MCF 10A (cell line): ENCODE results near the gene IDH3B. TPM values are rescaled to one million over a fixed set of nuclear protein-coding genes. Genes with fewer than 3 reads are reported as not detected.
A peak's percentile ranks its signal among the peaks of the same experiment; 100 is the strongest.

Source experiments
- BruUV-seq: library from RNA; stranded (reverse); fragments of 400-500 nt; replicated peaks from 2 replicates; lab custom pipeline; 2021; lab: Mats Ljungman, UMichigan
- CTCF ChIA-PET: fragments of 300-600 bp; sonication (Branson Sonifier 250); formaldehyde crosslinking; extraction: SDS; loops from one replicate; lab custom pipeline; 2021; ENCODE audit warnings: antibody characterized with exemption, inconsistent platforms; lab: Yijun Ruan, JAX
- POLR2A ChIA-PET: fragments of 300-600, 350-650 bp; sonication (Branson Sonifier 250); formaldehyde crosslinking; extraction: SDS; loops from one replicate; lab custom pipeline; 2020; ENCODE audit warnings: antibody characterized with exemption, inconsistent platforms; lab: Yijun Ruan, JAX
- DNase-seq: peaks from one replicate; pipeline ENCODE4 v3.0.0-alpha.2; 2018; ENCODE audit not compliant: unreplicated experiment
- H3K27ac Mint-ChIP-seq: one replicate; pipeline ENCODE4 v1.8.0; 2022; ENCODE audit warnings: mild to moderate bottlenecking, low read depth, mixed read lengths; ENCODE audit not compliant: unreplicated experiment
- H3K27me3 Mint-ChIP-seq: one replicate; pipeline ENCODE4 v1.8.0; 2022; ENCODE audit warnings: mixed read lengths; ENCODE audit not compliant: insufficient read depth, unreplicated experiment
- H3K36me3 Mint-ChIP-seq: one replicate; pipeline ENCODE4 v1.8.0; 2022; ENCODE audit warnings: mild to moderate bottlenecking, moderate library complexity, mixed read lengths; ENCODE audit not compliant: insufficient read depth, unreplicated experiment
- H3K4me1 Mint-ChIP-seq: one replicate; pipeline ENCODE4 v1.8.0; 2022; ENCODE audit warnings: mixed read lengths; ENCODE audit not compliant: insufficient read depth, unreplicated experiment
- H3K4me3 Mint-ChIP-seq: one replicate; pipeline ENCODE4 v1.8.0; 2022; ENCODE audit warnings: mild to moderate bottlenecking, moderate library complexity, mixed read lengths; ENCODE audit not compliant: unreplicated experiment
- H3K9me3 Mint-ChIP-seq: one replicate; pipeline ENCODE4 v1.8.0; 2022; ENCODE audit warnings: mixed read lengths; ENCODE audit not compliant: unreplicated experiment
- intact Hi-C: fragments of 100-400 bp; cut with micrococcal nuclease; formaldehyde crosslinking; loops from 2 replicates; pipeline ENCODE4 v1.14.1; 2022
- total RNA-seq: library from RNA; stranded (reverse); gene quantifications from 2 replicates; pipeline ENCODE4 v1.2.3, GENCODE V29; 2022
- TF ChIP-seq, protein P1 (sequence below): fragments of 200-600 bp; IDR thresholded peaks from one replicate; pipeline ENCODE4 v1.8.0; 2022; ENCODE audit warnings: antibody characterized with exemption, mild to moderate bottlenecking; ENCODE audit not compliant: unreplicated experiment

The IDH3B gene
- total RNA-seq, 1 experiment from 2014 or later, result 102 TPM

DNA sequence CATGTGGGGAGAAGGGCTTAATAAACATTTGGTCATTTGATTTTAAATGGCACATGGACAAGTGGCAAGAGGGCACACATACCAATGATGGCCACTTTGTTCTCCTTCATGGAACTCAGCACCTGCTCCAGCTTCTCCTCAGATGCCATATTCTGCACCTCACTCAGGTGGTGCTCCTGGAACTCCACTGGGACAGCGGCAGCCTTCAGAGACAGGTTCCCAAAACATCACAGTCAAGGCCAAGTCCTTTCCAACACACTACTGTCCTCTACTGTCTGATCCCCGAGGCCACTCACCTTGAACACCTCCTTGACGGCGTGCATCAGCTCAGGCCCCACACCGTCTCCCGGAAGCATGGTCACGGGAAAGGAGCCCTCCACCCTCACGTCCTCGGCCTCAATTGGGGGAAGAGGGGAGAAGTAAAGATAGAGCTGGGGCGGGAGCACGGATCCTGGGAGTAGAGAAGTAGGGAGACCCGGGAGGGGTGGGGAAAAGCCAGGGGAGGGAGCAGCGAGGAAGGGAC is 591 bp downstream of the IDH3B start:
- Mint-ChIP-seq H3K9me3 (no peaks in the 10 kb centered on the region), H3K27me3 (peaks cover 7% of the 10 kb centered on the region), H3K4me1 (peaks cover 16% of the 10 kb centered on the region), H3K4me3 (peak overlapping the region; percentile 77), H3K36me3 (peaks cover 46% of the 10 kb centered on the region), H3K27ac (peak overlapping the region; percentile 96)
- no peak for DNase-seq
- intact Hi-C loops, result no loop called here
- CTCF ChIA-PET, result interaction anchor here (0.6 to 2.3 kb wide), 6 partner anchors 9 to 898 kb away, joined by 3 to 10 read pairs (median 4); no protein-coding TSS in a partner anchor
- TSS peak; percentile 37 for BruUV-seq
- TF ChIP-seq, protein P1, sequence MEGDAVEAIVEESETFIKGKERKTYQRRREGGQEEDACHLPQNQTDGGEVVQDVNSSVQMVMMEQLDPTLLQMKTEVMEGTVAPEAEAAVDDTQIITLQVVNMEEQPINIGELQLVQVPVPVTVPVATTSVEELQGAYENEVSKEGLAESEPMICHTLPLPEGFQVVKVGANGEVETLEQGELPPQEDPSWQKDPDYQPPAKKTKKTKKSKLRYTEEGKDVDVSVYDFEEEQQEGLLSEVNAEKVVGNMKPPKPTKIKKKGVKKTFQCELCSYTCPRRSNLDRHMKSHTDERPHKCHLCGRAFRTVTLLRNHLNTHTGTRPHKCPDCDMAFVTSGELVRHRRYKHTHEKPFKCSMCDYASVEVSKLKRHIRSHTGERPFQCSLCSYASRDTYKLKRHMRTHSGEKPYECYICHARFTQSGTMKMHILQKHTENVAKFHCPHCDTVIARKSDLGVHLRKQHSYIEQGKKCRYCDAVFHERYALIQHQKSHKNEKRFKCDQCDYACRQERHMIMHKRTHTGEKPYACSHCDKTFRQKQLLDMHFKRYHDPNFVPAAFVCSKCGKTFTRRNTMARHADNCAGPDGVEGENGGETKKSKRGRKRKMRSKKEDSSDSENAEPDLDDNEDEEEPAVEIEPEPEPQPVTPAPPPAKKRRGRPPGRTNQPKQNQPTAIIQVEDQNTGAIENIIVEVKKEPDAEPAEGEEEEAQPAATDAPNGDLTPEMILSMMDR, result no peak
- POLR2A ChIA-PET, result interaction anchor here (0.5 to 11.0 kb wide), 10 partner anchors 11 to 302 kb away, joined by 3 to 241 read pairs (median 7); partner anchors contain the start of genes NOP56, PCED1A, SNRPB and VPS16

DNA sequence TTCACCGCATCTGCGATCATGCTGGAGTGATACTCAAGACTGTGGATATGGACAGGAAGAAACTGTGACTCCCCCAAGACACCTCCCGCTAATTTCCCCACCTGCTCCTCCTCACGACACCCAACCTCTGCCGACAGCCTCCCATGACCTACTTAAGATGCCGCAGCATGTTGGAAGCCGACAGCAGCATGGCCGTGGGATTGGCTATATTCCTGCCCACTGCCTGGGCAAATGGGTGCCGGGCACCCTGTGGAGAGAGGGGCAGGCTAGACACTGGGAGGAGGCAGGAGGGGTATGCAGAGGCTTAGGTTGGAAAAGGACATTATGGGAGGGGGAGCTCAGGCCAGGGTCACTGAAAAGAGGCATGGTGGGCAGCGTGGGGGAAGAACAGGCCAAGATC is 4.5 kb downstream of the IDH3B start:
- TF ChIP-seq, protein P1, result no peak
- H3K4me1 Mint-ChIP-seq, result peaks cover 32% of the 10 kb centered on the region
- ChIA-PET POLR2A (interaction anchor here (1.5 to 11.0 kb wide), 2 partner anchors 7 to 190 kb away, joined by 3 to 241 read pairs; partner anchors contain the start of gene NOP56), CTCF (no interaction called here)
- H3K4me3 Mint-ChIP-seq, result no peak overlapping the region
- intact Hi-C loops, result no loop called here
- BruUV-seq, result no TSS peak
- no peak for DNase-seq
- no peaks in the 10 kb centered on the region for H3K27me3 Mint-ChIP-seq
- H3K9me3 Mint-ChIP-seq, result no peaks in the 10 kb centered on the region
- H3K27ac Mint-ChIP-seq, result no peak overlapping the region
- H3K36me3 Mint-ChIP-seq, result peaks cover 78% of the 10 kb centered on the region

DNA sequence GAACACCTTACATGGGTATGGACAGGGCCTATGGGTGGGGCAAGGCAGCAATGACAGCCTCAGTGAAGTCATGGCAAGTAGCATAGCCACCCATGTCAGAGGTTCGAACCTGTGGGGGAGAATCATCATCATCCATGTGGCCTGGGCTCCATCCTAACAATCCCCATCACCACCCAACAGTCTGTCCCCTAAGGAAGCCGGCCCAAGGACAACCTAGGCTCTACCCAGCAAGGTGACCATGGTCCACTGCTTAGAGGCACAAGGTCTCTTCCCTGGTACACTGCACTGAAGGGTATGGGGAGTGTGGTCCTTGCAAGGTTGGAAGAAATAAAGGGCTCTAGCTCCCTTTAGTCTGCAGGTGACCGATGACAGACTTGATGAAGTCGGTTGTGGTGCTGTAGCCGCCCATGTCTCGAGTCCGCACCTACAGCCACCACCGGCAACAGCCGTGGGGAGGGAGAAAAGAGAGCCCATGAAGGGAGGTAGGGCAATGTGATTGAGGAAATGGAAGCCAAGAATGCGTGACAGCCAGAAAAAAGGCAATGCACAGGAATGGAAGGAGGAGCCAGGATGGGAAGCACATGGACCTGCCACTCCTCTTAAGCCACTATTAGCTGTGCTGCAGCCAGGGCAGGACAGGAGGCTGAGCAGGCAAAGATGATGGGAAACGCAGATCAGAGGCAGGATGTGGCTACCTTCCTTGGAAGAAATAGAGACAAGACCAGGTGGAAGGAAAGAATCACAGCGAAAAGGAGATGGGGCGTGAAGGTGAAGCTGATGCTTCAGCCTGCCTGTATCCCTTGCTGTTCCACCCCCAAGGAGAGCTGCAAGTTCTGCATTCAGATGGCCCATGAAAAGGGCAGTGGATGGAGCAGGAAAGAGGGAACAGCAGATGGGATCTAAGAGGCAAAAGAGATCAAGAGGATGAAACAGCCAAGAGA is 5.3 kb downstream of the IDH3B start:
- H3K9me3 Mint-ChIP-seq, result no peaks in the 10 kb centered on the region
- DNase-seq, result no peak
- no peak overlapping the region for H3K27ac Mint-ChIP-seq
- H3K36me3 Mint-ChIP-seq, result peaks cover 79% of the 10 kb centered on the region
- no peak overlapping the region for H3K4me3 Mint-ChIP-seq
- ChIA-PET CTCF (interaction anchor here (0.6 kb wide), 1 partner anchor 22 kb away, joined by 3 read pairs; no protein-coding TSS in a partner anchor), POLR2A (interaction anchor here (0.5 to 1.5 kb wide), 4 partner anchors 9 to 315 kb away, joined by 3 to 4 read pairs (median 4); no protein-coding TSS in a partner anchor)
- H3K27me3 Mint-ChIP-seq, result no peaks in the 10 kb centered on the region
- intact Hi-C loops, result no loop called here
- H3K4me1 Mint-ChIP-seq, result peaks cover 34% of the 10 kb centered on the region
- no TSS peak for BruUV-seq
- TF ChIP-seq, protein P1, result no peak

DNA sequence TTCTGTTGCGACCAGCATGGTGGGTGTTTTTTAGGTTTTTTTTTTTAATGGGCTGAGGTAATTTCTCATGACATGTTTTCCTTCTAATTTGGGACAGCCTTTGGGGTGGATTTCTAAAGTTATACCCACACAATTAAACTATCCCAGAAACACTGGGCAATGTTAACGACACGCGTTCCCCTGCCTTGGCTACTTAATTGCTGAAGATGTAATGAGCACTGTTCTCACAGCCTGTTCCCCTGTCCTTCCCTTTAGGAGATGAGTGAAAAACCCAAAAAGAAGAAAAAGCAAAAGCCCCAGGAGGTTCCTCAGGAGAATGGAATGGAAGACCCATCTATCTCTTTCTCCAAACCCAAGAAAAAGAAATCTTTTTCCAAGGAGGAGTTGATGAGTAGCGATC is 6.3 kb downstream of the IDH3B start:
- CTCF ChIA-PET, result interaction anchor here (0.8 to 1.6 kb wide), 2 partner anchors 11 to 28 kb away, joined by 3 to 6 read pairs; no protein-coding TSS in a partner anchor
- Mint-ChIP-seq H3K27me3 (no peaks in the 10 kb centered on the region), H3K4me1 (peaks cover 34% of the 10 kb centered on the region), H3K4me3 (no peak overlapping the region), H3K9me3 (no peaks in the 10 kb centered on the region), H3K27ac (no peak overlapping the region), H3K36me3 (peaks cover 82% of the 10 kb centered on the region)
- POLR2A ChIA-PET, result no interaction called here
- BruUV-seq, result no TSS peak
- no peak for DNase-seq
- intact Hi-C loops, result no loop called here
- TF ChIP-seq, protein P1, result no peak
